ENCODE data around the gene PRR15L.

- TF ChIP-seq CTCF (IDR thresholded peaks at IDR 0.05; ENCODE audit: low read depth, low read length) (no peak), EZH2phosphoT487 (IDR thresholded peaks at IDR 0.05; ENCODE audit: low read depth) (no peak)
These were observed 49.4 kb upstream of the PRR15L start for GRCh38 chr17:48006936-48007709.
